HG03060 (cell line): ENCODE data around the gene FOXO3.
"Not testable (repeated sequence)": the region's sequence is repeated elsewhere in the genome, so short reads cannot be mapped to it uniquely, and the experiment has no call there.

Experiments
- ATAC-seq: cut with Tn5 transposase; IDR thresholded peaks from one replicate; pipeline ENCODE4 v1.9.1; 2021; ENCODE audit warnings: low read depth, moderate number of reproducible peaks; ENCODE audit not compliant: unreplicated experiment

FOXO3 gene

DNA sequence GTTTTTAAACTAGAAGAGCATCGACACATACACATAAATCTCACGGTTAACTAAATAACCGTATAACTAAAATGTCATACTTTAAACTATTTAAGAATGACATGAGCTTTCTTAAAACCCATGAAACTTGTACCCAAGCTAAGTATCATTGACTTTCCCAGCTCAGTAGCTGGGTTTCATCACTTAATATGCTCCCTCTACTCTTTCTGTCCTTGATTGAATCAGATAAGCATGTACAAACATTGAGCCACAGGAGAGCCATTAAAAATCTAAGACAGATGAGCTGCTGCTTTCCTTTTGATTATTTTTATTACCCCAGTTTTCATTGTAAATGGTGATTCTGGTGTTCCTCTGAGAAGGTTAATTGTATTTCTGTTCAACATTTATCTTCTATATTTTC lies 115.8 kb downstream of the FOXO3 start:
- no peak for ATAC-seq

- ATAC-seq, result no peak
These were observed 116.6 kb downstream of the FOXO3 start for GRCh38 chr6:108677357-108677756.

GRCh38 chr6:108677894-108678293 lies 117.2 kb downstream of the FOXO3 start:
- no peak for ATAC-seq

DNA sequence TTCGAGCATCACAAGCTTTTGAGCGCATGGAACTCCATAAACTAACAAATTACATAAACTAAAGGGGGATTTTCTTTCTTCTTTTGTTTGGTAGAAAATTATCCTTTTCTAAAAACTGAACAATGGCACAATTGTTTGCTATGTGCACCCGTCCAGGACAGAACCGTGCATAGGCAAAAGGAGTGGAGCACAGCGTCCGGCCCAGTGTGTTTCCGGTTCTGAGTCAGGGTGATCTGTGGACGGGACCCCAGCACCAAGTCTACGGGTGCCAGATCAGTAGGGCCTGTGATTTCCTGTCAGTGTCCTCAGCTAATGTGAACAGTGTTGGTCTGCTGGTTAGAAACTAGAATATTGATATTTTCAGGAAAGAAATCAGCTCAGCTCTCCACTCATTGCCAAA lies 119.6 kb downstream of the FOXO3 start:
- not testable (repeated sequence) for ATAC-seq

- ATAC-seq, result not testable (repeated sequence)
These were observed 121.0 kb downstream of the FOXO3 start for GRCh38 chr6:108681721-108682120.

GRCh38 chr6:108682383-108683119 lies 121.8 kb downstream of the FOXO3 start:
- not testable (repeated sequence) for ATAC-seq

DNA sequence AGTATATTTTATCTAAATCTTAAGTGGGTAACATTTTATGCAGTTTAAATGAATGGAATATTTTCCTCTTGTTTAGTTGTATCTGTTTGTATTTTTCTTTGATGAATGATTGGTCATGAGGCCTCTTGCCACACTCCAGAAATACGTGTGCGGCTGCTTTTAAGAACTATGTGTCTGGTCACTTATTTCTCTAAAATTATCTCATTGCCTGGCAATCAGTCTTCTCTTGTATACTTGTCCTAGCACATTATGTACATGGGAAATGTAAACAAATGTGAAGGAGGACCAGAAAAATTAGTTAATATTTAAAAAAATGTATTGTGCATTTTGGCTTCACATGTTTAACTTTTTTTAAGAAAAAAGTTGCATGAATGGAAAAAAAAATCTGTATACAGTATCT lies 123.3 kb downstream of the FOXO3 start:
- ATAC-seq, result not testable (repeated sequence)

DNA sequence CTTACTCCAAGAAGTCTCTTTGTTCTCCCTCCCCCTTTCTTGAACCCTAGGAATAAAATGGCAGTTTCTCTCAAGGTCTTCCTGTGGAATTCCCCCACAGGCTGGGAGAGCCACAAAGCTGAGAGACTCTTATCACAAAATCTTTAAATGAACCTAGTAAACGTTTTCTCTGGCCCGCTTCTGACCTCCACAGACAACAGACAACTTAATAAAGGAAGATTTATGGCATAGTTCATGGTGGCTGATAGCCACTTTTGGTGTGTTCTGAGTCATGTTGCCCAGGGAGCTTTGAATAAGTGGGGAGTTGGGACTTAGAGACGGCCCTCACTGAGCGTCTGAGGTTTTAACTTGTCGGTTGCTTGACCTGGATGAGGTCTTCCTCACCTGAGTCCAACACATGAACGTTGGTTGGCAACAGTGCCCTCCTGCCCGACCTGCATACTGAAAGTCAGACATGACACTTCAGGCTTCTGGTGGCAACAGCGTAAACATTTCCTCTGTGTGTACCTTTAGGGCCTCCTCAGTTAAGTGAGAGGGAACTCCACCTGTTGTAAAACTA lies 124.1 kb downstream of the FOXO3 start:
- no peak for ATAC-seq

- ATAC-seq, result no peak
These were observed 125.3 kb downstream of the FOXO3 start for GRCh38 chr6:108685970-108686369.

DNA sequence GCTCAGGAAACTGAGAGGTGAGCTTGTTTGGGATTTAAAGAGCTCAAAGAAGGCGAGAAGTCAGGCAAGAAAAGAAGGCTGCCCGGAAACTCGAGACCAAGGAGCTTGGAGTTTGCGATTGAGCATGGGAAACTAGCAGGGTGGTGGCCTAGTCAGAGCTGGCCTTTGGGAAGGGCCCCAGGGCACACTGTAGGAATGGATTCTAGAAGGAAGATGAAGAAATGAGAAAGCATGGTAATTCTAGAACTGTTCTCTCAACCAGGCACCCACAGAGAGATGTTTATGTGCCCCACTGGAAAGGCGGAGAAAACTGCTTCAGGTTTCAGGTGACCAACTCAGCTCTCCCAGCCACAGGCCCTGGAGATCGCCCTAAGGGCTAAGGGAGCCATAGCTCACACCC lies 126.2 kb downstream of the FOXO3 start:
- no peak for ATAC-seq

GRCh38 chr6:108687921-108688320 lies 127.2 kb downstream of the FOXO3 start:
- ATAC-seq, result no peak

GRCh38 chr6:108689272-108690161 lies 128.8 kb downstream of the FOXO3 start:
- no peak for ATAC-seq

DNA sequence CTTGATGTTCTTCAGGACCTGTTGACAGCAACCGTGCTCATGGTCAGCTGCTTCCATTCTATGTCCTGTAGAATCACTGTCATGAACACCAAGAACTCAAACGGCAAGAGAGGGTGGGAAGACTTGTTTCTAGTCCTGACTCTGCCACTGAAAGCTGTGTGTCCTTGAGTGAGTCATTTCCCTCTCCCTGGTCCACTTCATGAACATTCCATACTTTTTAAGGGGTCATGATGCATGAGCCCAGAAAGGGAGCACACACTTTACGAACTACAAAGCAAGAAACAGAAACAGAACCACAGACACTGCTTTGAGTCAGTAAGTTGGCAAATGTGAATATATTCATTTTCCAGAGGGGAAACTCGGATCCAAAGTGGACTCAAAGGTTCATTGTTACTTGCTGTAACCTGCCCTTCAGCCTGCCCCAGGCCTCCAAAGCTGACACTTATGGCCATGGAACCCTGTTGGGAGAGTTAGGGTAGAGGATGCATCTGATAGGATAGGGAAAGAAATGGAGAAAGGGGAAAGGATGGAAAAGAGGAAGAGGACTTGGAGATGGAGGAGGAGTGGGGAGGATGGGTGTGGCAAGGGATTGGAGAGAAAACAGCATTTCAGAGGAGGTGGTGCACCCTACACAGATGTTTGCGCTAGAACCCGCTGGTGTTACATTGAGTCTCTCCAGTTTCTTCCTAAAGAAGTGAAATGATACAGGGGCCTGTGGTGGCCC lies 129.8 kb downstream of the FOXO3 start:
- ATAC-seq, result no peak

DNA sequence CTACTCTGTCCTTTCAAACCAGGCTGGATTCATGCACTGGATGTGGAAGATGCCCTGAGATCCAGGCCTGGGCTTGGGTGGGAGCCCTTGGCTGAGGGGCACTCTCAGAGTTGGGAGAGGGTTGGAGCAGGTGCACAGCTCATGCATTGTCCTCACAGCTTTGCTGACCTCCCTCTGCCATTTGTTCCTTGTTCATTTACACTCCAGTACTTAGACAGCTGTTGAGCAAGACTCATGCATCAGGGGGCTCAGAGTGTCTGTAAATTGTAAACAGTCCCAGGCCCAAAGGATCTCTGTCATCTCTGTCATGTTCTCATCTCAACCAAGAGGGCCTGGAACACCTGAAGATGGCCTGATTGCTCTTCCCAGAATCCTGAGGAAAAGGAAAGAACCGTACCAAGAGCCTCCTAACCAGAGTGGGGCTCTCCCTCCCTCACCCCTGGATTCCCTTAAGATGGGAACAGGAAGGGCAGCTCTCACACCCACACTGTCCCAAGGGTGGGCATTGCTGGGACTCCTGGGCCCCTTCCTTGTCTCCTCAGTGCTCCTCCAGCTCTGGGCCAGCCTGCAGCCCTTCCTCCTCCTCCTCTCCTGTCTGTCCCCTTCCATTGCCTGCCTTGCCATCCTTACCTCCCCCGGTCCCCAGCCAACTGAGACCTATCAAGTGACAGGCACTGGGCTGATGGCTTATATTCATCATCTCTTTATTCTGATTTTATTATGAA lies 132.9 kb downstream of the FOXO3 start:
- no peak for ATAC-seq

GRCh38 chr6:108694816-108695215 lies 134.1 kb downstream of the FOXO3 start:
- no peak for ATAC-seq

GRCh38 chr6:108697561-108698161 lies 136.9 kb downstream of the FOXO3 start:
- no peak for ATAC-seq

- ATAC-seq, result no peak
These were observed 138.0 kb downstream of the FOXO3 start for GRCh38 chr6:108698593-108699289.

- no peak for ATAC-seq
These were observed 138.7 kb downstream of the FOXO3 start for GRCh38 chr6:108699290-108700041.
